GM23338 (cell line): ENCODE results near the gene C15orf40. TPM values are rescaled to one million over a fixed set of nuclear protein-coding genes. Genes with fewer than 3 reads are reported as not detected.

Source experiments
- ATAC-seq: fragments of 200-7000 bp; cut with Tn5 transposase; 3 replicates; pipeline ENCODE4 v1.9.1; 2020
- DNase-seq: peaks from one replicate; pipeline ENCODE4 v3.0.0-alpha.2; 2015; ENCODE audit warnings: low spot score
- H2AFZ ChIP-seq: fragments of 200-600 bp; sonication (generic); 2 replicates; pipeline ENCODE4 v1.8.0; 2016; ENCODE audit warnings: antibody characterized with exemption, mild to moderate bottlenecking, moderate library complexity
- H3F3A ChIP-seq: fragments of 200-600 bp; sonication (generic); replicated peaks from 2 replicates; pipeline ENCODE4 v1.8.0; 2017; ENCODE audit warnings: antibody characterized with exemption, mixed run types, low read depth
- H3K27ac ChIP-seq: fragments of 200-600 bp; sonication (generic); 2 replicates; pipeline ENCODE4 v1.6.1; 2016; ENCODE audit warnings: low read depth
- H3K27me3 ChIP-seq: fragments of 200-600 bp; sonication (generic); 2 replicates; pipeline ENCODE4 v1.8.0; 2016; ENCODE audit warnings: mild to moderate bottlenecking, mixed run types, moderate library complexity; ENCODE audit not compliant: insufficient read depth
- H3K36me3 ChIP-seq: fragments of 200-600 bp; sonication (generic); 2 replicates; pipeline ENCODE4 v1.8.0; 2016; ENCODE audit warnings: mild to moderate bottlenecking; ENCODE audit not compliant: insufficient read depth
- H3K4me1 ChIP-seq: fragments of 200-600 bp; sonication (generic); 2 replicates; pipeline ENCODE4 v1.8.0; 2016; ENCODE audit warnings: mild to moderate bottlenecking, moderate library complexity; ENCODE audit not compliant: insufficient read depth
- H3K4me2 ChIP-seq: fragments of 200-600 bp; sonication (generic); 2 replicates; pipeline ENCODE4 v1.7.1; 2017; ENCODE audit warnings: mixed run types
- H3K4me3 ChIP-seq: fragments of 200-600 bp; sonication (generic); 2 replicates; pipeline ENCODE4 v1.6.1; 2016; ENCODE audit warnings: mixed run types
- H3K79me2 ChIP-seq: fragments of 200-600 bp; sonication (generic); replicated peaks from 2 replicates; pipeline ENCODE4 v1.8.0; 2017; ENCODE audit warnings: mild to moderate bottlenecking; ENCODE audit not compliant: insufficient read depth
- H3K9me2 ChIP-seq: fragments of 200-600 bp; sonication (generic); 2 replicates; pipeline ENCODE4 v1.8.0; 2017; ENCODE audit not compliant: insufficient read depth
- H4K20me1 ChIP-seq: fragments of 200-600 bp; sonication (generic); replicated peaks from 2 replicates; pipeline ENCODE4 v1.8.0; 2017; ENCODE audit warnings: mild to moderate bottlenecking; ENCODE audit not compliant: insufficient read depth
- H3K27ac Mint-ChIP-seq: 2 replicates; pipeline ENCODE4 v1.8.0; 2020; ENCODE audit warnings: inconsistent platforms, mild to moderate bottlenecking, moderate library complexity, mixed read lengths
- H3K27me3 Mint-ChIP-seq: 3 replicates; pipeline ENCODE4 v1.8.0; 2022; ENCODE audit warnings: low read depth, mild to moderate bottlenecking, moderate library complexity, mixed read lengths, inconsistent platforms; ENCODE audit not compliant: insufficient read depth, poor library complexity
- H3K36me3 Mint-ChIP-seq: 3 replicates; pipeline ENCODE4 v1.8.0; 2021; ENCODE audit warnings: low read depth, mild to moderate bottlenecking, inconsistent platforms, moderate library complexity, mixed read lengths
- H3K4me1 Mint-ChIP-seq: 3 replicates; pipeline ENCODE4 v1.8.0; 2020; ENCODE audit warnings: mild to moderate bottlenecking, inconsistent platforms, mixed read lengths
- H3K4me3 Mint-ChIP-seq: 3 replicates; pipeline ENCODE4 v1.8.0; 2021; ENCODE audit warnings: moderate library complexity, mild to moderate bottlenecking, inconsistent platforms, mixed read lengths
- H3K9me3 Mint-ChIP-seq: 3 replicates; pipeline ENCODE4 v1.8.0; 2020; ENCODE audit warnings: moderate library complexity, mild to moderate bottlenecking, inconsistent platforms, mixed read lengths
- CREB1 ChIP-seq: fragments of 250-450 bp; sonication (Bioruptor Pico); IDR thresholded peaks from 2 replicates; pipeline ENCODE4 v1.5.0; 2020; ENCODE audit warnings: low read depth, mild to moderate bottlenecking, moderate library complexity
- CTCF ChIP-seq, 2 experiments: fragments of 200-600 bp in 1 of 2; sonication (generic) in 1 of 2; conservative IDR thresholded peaks; 2 replicates each; pipeline versions ENCODE4 v1.5.1 to v1.6.1; 2016 to 2017; ENCODE audit warnings: antibody characterized with exemption in 2 of 2, low read depth in 2 of 2, mild to moderate bottlenecking in 2 of 2, moderate library complexity in 1 of 2
- ETS1 ChIP-seq: IDR thresholded peaks from 2 replicates; pipeline ENCODE4 v1.6.1; 2016; ENCODE audit warnings: antibody characterized with exemption
- EZH2 ChIP-seq: fragments of 200-600 bp; sonication (generic); IDR thresholded peaks from one replicate; pipeline ENCODE4 v1.8.0; 2017; ENCODE audit warnings: antibody characterized with exemption, mild to moderate bottlenecking, low read depth; ENCODE audit not compliant: unreplicated experiment
- EZH2phosphoT487 ChIP-seq: fragments of 200-600 bp; sonication (generic); IDR thresholded peaks from one replicate; pipeline ENCODE4 v1.8.1; 2018; ENCODE audit warnings: antibody characterized with exemption; ENCODE audit not compliant: unreplicated experiment
- JUNB ChIP-seq: IDR thresholded peaks from one replicate; pipeline ENCODE4 v1.6.1; 2016; ENCODE audit warnings: antibody characterized with exemption; ENCODE audit not compliant: unreplicated experiment
- NANOG ChIP-seq: IDR thresholded peaks from 2 replicates; pipeline ENCODE4 v1.6.1; 2016; ENCODE audit warnings: antibody characterized with exemption, borderline replicate concordance
- POLR2AphosphoS5 ChIP-seq: IDR thresholded peaks from 2 replicates; pipeline ENCODE4 v1.6.1; 2016; ENCODE audit warnings: antibody characterized with exemption, low read depth
- REST ChIP-seq: IDR thresholded peaks from one replicate; pipeline ENCODE4 v1.6.1; 2018; ENCODE audit warnings: antibody characterized with exemption; ENCODE audit not compliant: unreplicated experiment
- STAT1 ChIP-seq: IDR thresholded peaks from one replicate; pipeline ENCODE4 v1.6.1; 2016; ENCODE audit warnings: antibody characterized with exemption; ENCODE audit not compliant: unreplicated experiment
- ZNF114 ChIP-seq: fragments of 250-450 bp; sonication (Bioruptor Pico); IDR thresholded peaks from 2 replicates; pipeline ENCODE4 v1.5.0; 2020; ENCODE audit warnings: mild to moderate bottlenecking, moderate library complexity
- ZNF331 ChIP-seq: fragments of 250-450 bp; sonication (Bioruptor Pico); IDR thresholded peaks from 2 replicates; pipeline ENCODE4 v1.5.0; 2020; ENCODE audit warnings: low read depth, mild to moderate bottlenecking, moderate library complexity
- polyA plus RNA-seq: library from polyadenylated mRNA; unstranded; fragments of >200 nt; fragmentation: Nextera tagmentation; extraction: Ambion mirVana; gene quantifications from 2 replicates; pipeline ENCODE4 v1.2.1, GENCODE V29; 2016
- total RNA-seq: library from RNA; depleted of rRNA; stranded (reverse); fragments of >200 nt; shearing (Covaris generic); gene quantifications from 2 replicates; pipeline ENCODE4 v1.2.3, GENCODE V29; 2014
- TF ChIP-seq, protein P1 (sequence below): fragments of 250-450 bp; sonication (Bioruptor Pico); IDR thresholded peaks from 2 replicates; pipeline ENCODE4 v1.5.0; 2020; ENCODE audit warnings: mild to moderate bottlenecking, moderate library complexity

Gene C15orf40
- total and polyA plus RNA-seq, 2 experiments from 2014 or later: 7.3 to 26.3 TPM

GRCh38 chr15:83012636-83013035, 1.2 kb upstream of the C15orf40 start:
- Histone ChIP-seq H3K27me3 (no peaks in the 10 kb centered on the region), H3K9me2 (peaks cover 8% of the 10 kb centered on the region; the same call in 1 of the 2 replicates), H3K79me2 (peaks cover 17% of the 10 kb centered on the region), H2AFZ (no peak overlapping the region), H3K4me2 (peak overlapping the region; percentile 85), H3K27ac (no peak overlapping the region), H3F3A (no peaks in the 10 kb centered on the region; the same call in 1 of the 2 replicates), H4K20me1 (no peaks in the 10 kb centered on the region), H3K4me1 (peaks cover 13% of the 10 kb centered on the region), H3K4me3 (peak overlapping the region; percentile 98; the same call in 1 of the 2 replicates), H3K36me3 (peaks cover 15% of the 10 kb centered on the region; the same call in 1 of the 2 replicates)
- TF ChIP-seq STAT1 (no peak), EZH2 (no peak), CTCF (conservative IDR thresholded peaks at IDR 0.05; ENCODE audit: low read depth in 2 of 2) (no peak), REST (no peak), ZNF331 (no peak), POLR2AphosphoS5 (no peak), EZH2phosphoT487 (no peak), NANOG (no peak), CREB1 (CRISPR knock-in tag) (no peak), ETS1 (no peak), ZNF114 (no peak), JUNB (no peak)
- TF ChIP-seq, protein P1, sequence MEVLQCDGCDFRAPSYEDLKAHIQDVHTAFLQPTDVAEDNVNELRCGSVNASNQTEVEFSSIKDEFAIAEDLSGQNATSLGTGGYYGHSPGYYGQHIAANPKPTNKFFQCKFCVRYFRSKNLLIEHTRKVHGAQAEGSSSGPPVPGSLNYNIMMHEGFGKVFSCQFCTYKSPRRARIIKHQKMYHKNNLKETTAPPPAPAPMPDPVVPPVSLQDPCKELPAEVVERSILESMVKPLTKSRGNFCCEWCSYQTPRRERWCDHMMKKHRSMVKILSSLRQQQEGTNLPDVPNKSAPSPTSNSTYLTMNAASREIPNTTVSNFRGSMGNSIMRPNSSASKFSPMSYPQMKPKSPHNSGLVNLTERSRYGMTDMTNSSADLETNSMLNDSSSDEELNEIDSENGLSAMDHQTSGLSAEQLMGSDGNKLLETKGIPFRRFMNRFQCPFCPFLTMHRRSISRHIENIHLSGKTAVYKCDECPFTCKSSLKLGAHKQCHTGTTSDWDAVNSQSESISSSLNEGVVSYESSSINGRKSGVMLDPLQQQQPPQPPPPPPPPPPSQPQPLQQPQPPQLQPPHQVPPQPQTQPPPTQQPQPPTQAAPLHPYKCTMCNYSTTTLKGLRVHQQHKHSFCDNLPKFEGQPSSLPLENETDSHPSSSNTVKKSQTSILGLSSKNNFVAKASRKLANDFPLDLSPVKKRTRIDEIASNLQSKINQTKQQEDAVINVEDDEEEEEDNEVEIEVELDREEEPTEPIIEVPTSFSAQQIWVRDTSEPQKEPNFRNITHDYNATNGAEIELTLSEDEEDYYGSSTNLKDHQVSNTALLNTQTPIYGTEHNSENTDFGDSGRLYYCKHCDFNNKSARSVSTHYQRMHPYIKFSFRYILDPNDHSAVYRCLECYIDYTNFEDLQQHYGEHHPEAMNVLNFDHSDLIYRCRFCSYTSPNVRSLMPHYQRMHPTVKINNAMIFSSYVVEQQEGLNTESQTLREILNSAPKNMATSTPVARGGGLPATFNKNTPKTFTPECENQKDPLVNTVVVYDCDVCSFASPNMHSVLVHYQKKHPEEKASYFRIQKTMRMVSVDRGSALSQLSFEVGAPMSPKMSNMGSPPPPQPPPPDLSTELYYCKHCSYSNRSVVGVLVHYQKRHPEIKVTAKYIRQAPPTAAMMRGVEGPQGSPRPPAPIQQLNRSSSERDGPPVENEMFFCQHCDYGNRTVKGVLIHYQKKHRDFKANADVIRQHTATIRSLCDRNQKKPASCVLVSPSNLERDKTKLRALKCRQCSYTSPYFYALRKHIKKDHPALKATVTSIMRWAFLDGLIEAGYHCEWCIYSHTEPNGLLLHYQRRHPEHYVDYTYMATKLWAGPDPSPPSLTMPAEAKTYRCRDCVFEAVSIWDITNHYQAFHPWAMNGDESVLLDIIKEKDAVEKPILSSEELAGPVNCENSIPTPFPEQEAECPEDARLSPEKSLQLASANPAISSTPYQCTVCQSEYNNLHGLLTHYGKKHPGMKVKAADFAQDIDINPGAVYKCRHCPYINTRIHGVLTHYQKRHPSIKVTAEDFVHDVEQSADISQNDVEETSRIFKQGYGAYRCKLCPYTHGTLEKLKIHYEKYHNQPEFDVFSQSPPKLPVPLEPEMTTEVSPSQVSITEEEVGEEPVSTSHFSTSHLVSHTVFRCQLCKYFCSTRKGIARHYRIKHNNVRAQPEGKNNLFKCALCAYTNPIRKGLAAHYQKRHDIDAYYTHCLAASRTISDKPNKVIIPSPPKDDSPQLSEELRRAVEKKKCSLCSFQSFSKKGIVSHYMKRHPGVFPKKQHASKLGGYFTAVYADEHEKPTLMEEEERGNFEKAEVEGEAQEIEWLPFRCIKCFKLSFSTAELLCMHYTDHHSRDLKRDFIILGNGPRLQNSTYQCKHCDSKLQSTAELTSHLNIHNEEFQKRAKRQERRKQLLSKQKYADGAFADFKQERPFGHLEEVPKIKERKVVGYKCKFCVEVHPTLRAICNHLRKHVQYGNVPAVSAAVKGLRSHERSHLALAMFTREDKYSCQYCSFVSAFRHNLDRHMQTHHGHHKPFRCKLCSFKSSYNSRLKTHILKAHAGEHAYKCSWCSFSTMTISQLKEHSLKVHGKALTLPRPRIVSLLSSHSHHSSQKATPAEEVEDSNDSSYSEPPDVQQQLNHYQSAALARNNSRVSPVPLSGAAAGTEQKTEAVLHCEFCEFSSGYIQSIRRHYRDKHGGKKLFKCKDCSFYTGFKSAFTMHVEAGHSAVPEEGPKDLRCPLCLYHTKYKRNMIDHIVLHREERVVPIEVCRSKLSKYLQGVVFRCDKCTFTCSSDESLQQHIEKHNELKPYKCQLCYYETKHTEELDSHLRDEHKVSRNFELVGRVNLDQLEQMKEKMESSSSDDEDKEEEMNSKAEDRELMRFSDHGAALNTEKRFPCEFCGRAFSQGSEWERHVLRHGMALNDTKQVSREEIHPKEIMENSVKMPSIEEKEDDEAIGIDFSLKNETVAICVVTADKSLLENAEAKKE: no peak
- DNase-seq (no peak), ATAC-seq (no peak)
- Mint-ChIP-seq H3K27me3 (peaks cover 22% of the 10 kb centered on the region), H3K9me3 (peaks cover 6% of the 10 kb centered on the region), H3K4me3 (peak overlapping the region; percentile 97), H3K4me1 (peaks cover 32% of the 10 kb centered on the region), H3K36me3 (peaks cover 45% of the 10 kb centered on the region), H3K27ac (no peak overlapping the region)
